Mesendoderm (in vitro differentiated cells): Measurements from ENCODE around the gene MGME1.

Experiments
- DNase-seq: peaks from one replicate; pipeline ENCODE4 v3.0.0; 2013
- H2AK5ac ChIP-seq: 2 replicates; pipeline ENCODE4 v1.6.1; 2013; ENCODE audit warnings: low read length, inconsistent platforms
- H2BK120ac ChIP-seq: 2 replicates; pipeline ENCODE4 v1.6.1; 2013; ENCODE audit warnings: low read depth, mild to moderate bottlenecking, low read length, moderate library complexity, mixed read lengths
- H2BK15ac ChIP-seq: replicated peaks from 2 replicates; pipeline ENCODE4 v1.6.1; 2013; ENCODE audit warnings: low read depth, mild to moderate bottlenecking, moderate library complexity
- H2BK5ac ChIP-seq: 2 replicates; pipeline ENCODE4 v1.6.1; 2013; ENCODE audit warnings: low read length, inconsistent platforms
- H3K18ac ChIP-seq: 2 replicates; pipeline ENCODE4 v1.6.1; 2013; ENCODE audit warnings: mild to moderate bottlenecking, low read length, mixed read lengths
- H3K23ac ChIP-seq: one replicate; pipeline ENCODE4 v1.6.1; 2013; ENCODE audit warnings: low read length
- H3K27ac ChIP-seq: 2 replicates; pipeline ENCODE4 v1.5.1; 2013; ENCODE audit warnings: low read depth, mild to moderate bottlenecking, inconsistent platforms, low read length, moderate library complexity
- H3K27me3 ChIP-seq: 2 replicates; pipeline ENCODE4 v1.6.1; 2013; ENCODE audit warnings: low read length, control low read depth, mild to moderate bottlenecking, inconsistent platforms; ENCODE audit not compliant: insufficient read depth, poor library complexity
- H3K36me3 ChIP-seq: 2 replicates; pipeline ENCODE4 v1.6.1; 2013; ENCODE audit warnings: low read length, inconsistent platforms; ENCODE audit not compliant: control insufficient read depth, insufficient read depth
- H3K4ac ChIP-seq: one replicate; pipeline ENCODE4 v1.6.1; 2013; ENCODE audit warnings: low read depth, mild to moderate bottlenecking, low read length, moderate library complexity
- H3K4me1 ChIP-seq: 2 replicates; pipeline ENCODE4 v1.6.1; 2013; ENCODE audit warnings: low read depth, low read length, inconsistent platforms; ENCODE audit not compliant: control insufficient read depth
- H3K4me2 ChIP-seq: 2 replicates; pipeline ENCODE4 v1.6.1; 2013; ENCODE audit warnings: low read length
- H3K4me3 ChIP-seq: 2 replicates; pipeline ENCODE4 v1.5.1; 2013; ENCODE audit warnings: mild to moderate bottlenecking, low read length
- H3K56ac ChIP-seq: one replicate; pipeline ENCODE4 v1.6.1; 2013; ENCODE audit warnings: low read length
- H3K79me1 ChIP-seq: 2 replicates; pipeline ENCODE4 v1.6.1; 2013; ENCODE audit warnings: low read length, inconsistent platforms
- H3K79me2 ChIP-seq: 2 replicates; pipeline ENCODE4 v1.6.1; 2013; ENCODE audit warnings: mild to moderate bottlenecking, low read length; ENCODE audit not compliant: control insufficient read depth, insufficient read depth
- H3K9ac ChIP-seq: 2 replicates; pipeline ENCODE4 v1.6.1; 2013; ENCODE audit warnings: low read length, inconsistent platforms
- H4K5ac ChIP-seq: one replicate; pipeline ENCODE4 v1.6.1; 2013; ENCODE audit warnings: low read length
- H4K8ac ChIP-seq: one replicate; pipeline ENCODE4 v1.6.1; 2013; ENCODE audit warnings: low read depth, mild to moderate bottlenecking, control low read depth, low read length, moderate library complexity
- WGBS: extraction: QIAGEN DNeasy Blood & Tissue Kit; methylation state at CpG from one replicate; pipeline ENCODE4 v1.1.7; 2013; ENCODE audit warnings: low lambda C conversion rate, missing lambda C conversion rate; ENCODE audit not compliant: insufficient coverage; ENCODE audit errors: extremely low coverage; 5-methylcytosine and 5-hydroxymethylcytosine counted together

MGME1 gene

GRCh38 chr20:17938871-17939619 lies 29.8 kb upstream of the MGME1 start:
- H3K56ac ChIP-seq: peak overlapping the region; percentile 71
- peak; percentile 93 for DNase-seq

DNA sequence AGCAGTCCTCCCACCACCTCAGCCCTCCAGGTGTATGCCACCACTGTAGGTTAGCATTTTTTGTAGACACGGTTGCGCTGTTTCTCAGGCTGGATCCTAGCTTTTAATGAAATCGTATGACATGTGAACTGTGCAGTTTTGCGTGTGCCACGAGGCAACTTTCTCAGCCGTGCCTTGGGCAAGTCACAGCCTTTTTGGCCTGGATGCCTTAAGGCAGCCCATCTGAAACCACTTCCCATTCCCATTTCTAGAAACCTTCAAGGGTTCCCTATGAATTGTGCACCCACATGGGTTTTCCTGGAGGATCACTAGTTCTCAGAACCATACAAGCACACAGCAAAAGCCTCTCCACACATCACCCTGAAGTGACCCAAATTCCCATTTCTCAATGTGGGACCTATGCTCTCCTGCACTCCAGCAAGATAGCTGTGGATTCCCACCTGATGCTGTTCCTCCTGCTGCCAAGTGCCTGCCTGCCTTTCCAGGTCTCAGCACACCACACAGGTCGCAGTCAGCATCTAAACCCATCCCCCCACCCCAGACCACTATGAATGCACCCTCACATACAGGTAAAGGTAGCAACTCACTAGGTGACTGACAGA lies 29.1 kb upstream of the MGME1 start:
- no peak overlapping the region for H3K27ac ChIP-seq
- no peak overlapping the region for H2AK5ac ChIP-seq
- H3K4me3 ChIP-seq: no peak overlapping the region
- no peak overlapping the region for H3K18ac ChIP-seq
- H3K36me3 ChIP-seq: peaks cover 10% of the 10 kb centered on the region
- H3K4me2 ChIP-seq: no peak overlapping the region
- H4K5ac ChIP-seq: no peak overlapping the region
- H3K4ac ChIP-seq: no peak overlapping the region
- peak overlapping the region; percentile 17 for H3K9ac ChIP-seq
- no peak for DNase-seq
- no peak overlapping the region for H4K8ac ChIP-seq
- H3K79me1 ChIP-seq: peaks cover 2% of the 10 kb centered on the region
- H3K79me2 ChIP-seq: peaks cover under 1% of the 10 kb centered on the region
- WGBS: no CpG with 5 or more reads among the region's 7 CpGs
- H2BK5ac ChIP-seq: no peak overlapping the region
- peak overlapping the region; percentile 71 for H3K56ac ChIP-seq
- no peak overlapping the region for H2BK15ac ChIP-seq
- H3K4me1 ChIP-seq: peaks cover 9% of the 10 kb centered on the region
- no peak overlapping the region for H2BK120ac ChIP-seq
- H3K27me3 ChIP-seq: no peaks in the 10 kb centered on the region
- H3K23ac ChIP-seq: no peak overlapping the region

More at GRCh38 chr20:17938871-17939619, 29.8 kb upstream of the MGME1 start:
- H2BK5ac ChIP-seq: no peak overlapping the region
- no peak overlapping the region for H3K4me3 ChIP-seq
- no CpG with 5 or more reads among the region's 13 CpGs for WGBS
- no peaks in the 10 kb centered on the region for H3K27me3 ChIP-seq
- no peaks in the 10 kb centered on the region for H3K79me2 ChIP-seq
- H2AK5ac ChIP-seq: no peak overlapping the region
- no peak overlapping the region for H2BK120ac ChIP-seq
- H4K8ac ChIP-seq: no peak overlapping the region
- no peak overlapping the region for H3K18ac ChIP-seq
- no peak overlapping the region for H3K23ac ChIP-seq
- H3K4me2 ChIP-seq: no peak overlapping the region
- no peak overlapping the region for H4K5ac ChIP-seq
- H3K79me1 ChIP-seq: peaks cover 2% of the 10 kb centered on the region
- H3K4ac ChIP-seq: no peak overlapping the region
- H3K36me3 ChIP-seq: peaks cover 10% of the 10 kb centered on the region
- H3K9ac ChIP-seq: peak overlapping the region; percentile 47
- no peak overlapping the region for H2BK15ac ChIP-seq
- no peak overlapping the region for H3K27ac ChIP-seq
- H3K4me1 ChIP-seq: peaks cover 9% of the 10 kb centered on the region

- Histone ChIP-seq H3K56ac (no peak overlapping the region), H3K4me2 (no peak overlapping the region), H4K5ac (no peak overlapping the region), H3K23ac (no peak overlapping the region), H2BK120ac (no peak overlapping the region), H3K4ac (no peak overlapping the region), H3K36me3 (peaks cover 14% of the 10 kb centered on the region), H3K27me3 (no peaks in the 10 kb centered on the region), H3K79me1 (peaks cover 4% of the 10 kb centered on the region), H3K79me2 (peaks cover 4% of the 10 kb centered on the region), H4K8ac (no peak overlapping the region), H2BK15ac (no peak overlapping the region), H2BK5ac (no peak overlapping the region), H3K18ac (no peak overlapping the region), H3K4me1 (peaks cover 9% of the 10 kb centered on the region), H2AK5ac (no peak overlapping the region), H3K9ac (no peak overlapping the region), H3K27ac (no peak overlapping the region), H3K4me3 (no peak overlapping the region)
- WGBS: no CpG with 5 or more reads among the region's 6 CpGs
- peak; percentile 69 for DNase-seq
Observed at GRCh38 chr20:17940224-17940971, 28.4 kb upstream of the MGME1 start.

DNA sequence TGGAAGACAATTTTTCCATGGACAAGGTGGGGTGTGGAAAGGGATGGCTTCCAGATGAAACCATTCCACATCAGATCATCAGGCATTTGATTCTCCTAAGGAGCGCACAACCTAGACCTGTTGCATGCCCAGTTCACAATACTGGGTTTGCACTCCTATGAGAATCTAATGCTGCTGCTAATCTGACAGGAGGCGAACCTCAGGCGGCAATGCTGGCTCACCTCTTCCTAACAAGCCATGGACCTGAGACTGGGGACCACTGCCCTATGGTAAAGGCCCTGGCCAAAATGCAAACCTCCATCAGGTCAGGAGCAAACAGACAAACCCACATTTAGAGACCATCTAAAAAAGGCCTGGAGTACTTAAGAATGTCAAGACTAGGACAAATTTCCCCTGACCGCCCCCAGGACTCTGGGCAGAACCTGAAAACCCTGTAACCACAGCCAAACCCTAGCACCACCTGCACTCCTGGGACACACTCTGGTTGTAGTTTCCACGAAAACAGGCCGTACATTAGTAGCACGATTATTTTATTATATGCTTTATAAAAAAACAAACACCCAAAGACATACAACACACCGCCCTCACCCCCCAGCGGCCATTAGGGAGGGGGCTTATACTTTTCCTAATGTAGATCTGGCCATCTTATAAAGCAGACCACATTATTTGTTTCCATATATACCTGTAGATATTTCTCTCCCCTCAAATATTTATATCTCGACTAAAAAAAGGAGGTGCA lies 27.6 kb upstream of the MGME1 start:
- Histone ChIP-seq H3K79me1 (peaks cover 5% of the 10 kb centered on the region), H3K56ac (no peak overlapping the region), H3K4me3 (no peak overlapping the region), H2BK5ac (no peak overlapping the region), H2BK120ac (no peak overlapping the region), H3K36me3 (peaks cover 19% of the 10 kb centered on the region), H2BK15ac (no peak overlapping the region), H3K27ac (no peak overlapping the region), H3K4ac (no peak overlapping the region), H3K4me2 (no peak overlapping the region), H3K4me1 (peaks cover 6% of the 10 kb centered on the region), H4K5ac (no peak overlapping the region), H4K8ac (no peak overlapping the region), H3K27me3 (no peaks in the 10 kb centered on the region), H3K79me2 (peaks cover 8% of the 10 kb centered on the region), H2AK5ac (no peak overlapping the region), H3K9ac (no peak overlapping the region), H3K18ac (no peak overlapping the region), H3K23ac (no peak overlapping the region)
- DNase-seq: no peak
- WGBS: no CpG with 5 or more reads among the region's 10 CpGs

DNA sequence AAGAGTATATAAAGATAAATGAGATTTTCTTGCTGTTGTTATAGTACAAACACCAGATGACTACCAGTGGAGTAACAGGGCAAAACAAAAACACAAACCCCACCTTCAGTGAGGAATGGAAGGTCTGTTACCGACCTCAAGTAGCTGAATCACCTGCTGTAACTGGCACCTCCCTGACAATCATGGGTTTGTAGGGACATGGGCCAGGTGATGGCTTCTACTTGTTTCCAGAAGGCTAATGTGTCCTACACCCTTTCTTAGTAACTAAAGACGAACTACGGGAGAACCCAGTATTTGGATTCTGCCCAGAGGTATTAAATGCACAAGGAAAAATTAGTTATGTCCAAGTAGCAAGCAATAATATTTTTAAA lies 27.0 kb upstream of the MGME1 start:
- Histone ChIP-seq H3K56ac (no peak overlapping the region), H2BK15ac (no peak overlapping the region), H3K79me2 (peaks cover 12% of the 10 kb centered on the region), H3K4ac (no peak overlapping the region), H3K36me3 (peaks cover 24% of the 10 kb centered on the region), H3K9ac (no peak overlapping the region), H4K5ac (no peak overlapping the region), H2BK120ac (no peak overlapping the region), H3K4me2 (no peak overlapping the region), H3K79me1 (peaks cover 5% of the 10 kb centered on the region), H3K23ac (no peak overlapping the region), H2AK5ac (no peak overlapping the region), H4K8ac (no peak overlapping the region), H3K4me1 (peaks cover 6% of the 10 kb centered on the region), H3K27me3 (no peaks in the 10 kb centered on the region), H2BK5ac (no peak overlapping the region), H3K27ac (no peak overlapping the region), H3K18ac (no peak overlapping the region), H3K4me3 (no peak overlapping the region)
- DNase-seq: no peak
- WGBS: no CpG with 5 or more reads among the region's 3 CpGs
